DMS53 (cell line): Measurements from ENCODE around the gene EMX2.
"Not testable (repeated sequence)": the region's sequence is repeated elsewhere in the genome, so short reads cannot be mapped to it uniquely, and the experiment has no call there.

Experiments
- DNase-seq: peaks from one replicate; lab custom pipeline; 2025; lab: John Stamatoyannopoulos, UW

The EMX2 gene

GRCh38 chr10:117560942-117561341 lies 18.4 kb downstream of the EMX2 start:
- no peak for DNase-seq

- DNase-seq: no peak
Observed at GRCh38 chr10:117562220-117562619, 19.7 kb downstream of the EMX2 start.

- no peak for DNase-seq
Observed at GRCh38 chr10:117562896-117563737, 20.6 kb downstream of the EMX2 start.

DNA sequence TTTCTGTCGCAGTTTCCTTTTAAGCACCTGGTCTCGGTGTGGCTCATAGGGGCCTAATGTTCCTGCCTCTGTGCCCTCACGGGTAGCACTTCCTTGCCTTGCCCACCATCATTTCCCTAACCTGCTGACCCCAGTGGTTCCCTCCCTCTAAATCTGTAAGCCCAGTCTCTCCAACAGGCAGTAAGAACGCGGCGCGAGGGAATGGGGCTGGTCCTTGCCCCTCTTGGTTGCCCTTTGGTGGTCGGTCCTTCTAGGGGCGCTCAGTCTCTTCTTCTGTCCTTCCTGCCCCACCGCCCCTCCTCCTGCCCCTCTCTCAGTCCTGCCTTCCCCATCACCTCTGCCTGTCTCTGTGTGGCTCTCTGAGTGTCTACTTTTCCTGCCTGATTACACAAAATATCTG lies 21.2 kb downstream of the EMX2 start:
- DNase-seq: no peak

- DNase-seq: no peak
Observed at GRCh38 chr10:117565068-117565467, 22.5 kb downstream of the EMX2 start.

DNA sequence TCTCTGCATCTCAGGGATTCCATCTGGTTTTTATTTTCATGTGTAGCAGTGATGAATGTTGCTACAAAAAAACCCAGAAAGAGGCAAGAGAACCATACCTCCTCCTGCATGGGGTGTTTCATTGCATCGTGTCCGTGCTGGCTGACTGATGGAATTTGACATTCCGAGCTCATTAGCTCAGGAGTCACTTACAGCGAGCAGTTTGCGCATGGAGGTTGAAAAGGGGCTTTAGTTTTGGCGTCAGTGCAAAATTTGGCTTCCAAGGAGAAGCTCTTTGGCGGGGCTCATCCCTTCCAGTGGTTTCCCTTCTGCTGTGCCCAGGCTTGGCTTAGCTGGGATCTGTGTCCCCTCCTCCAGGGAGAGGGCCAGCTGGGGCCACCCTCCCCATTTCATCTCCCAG lies 25.8 kb downstream of the EMX2 start:
- DNase-seq: no peak

DNA sequence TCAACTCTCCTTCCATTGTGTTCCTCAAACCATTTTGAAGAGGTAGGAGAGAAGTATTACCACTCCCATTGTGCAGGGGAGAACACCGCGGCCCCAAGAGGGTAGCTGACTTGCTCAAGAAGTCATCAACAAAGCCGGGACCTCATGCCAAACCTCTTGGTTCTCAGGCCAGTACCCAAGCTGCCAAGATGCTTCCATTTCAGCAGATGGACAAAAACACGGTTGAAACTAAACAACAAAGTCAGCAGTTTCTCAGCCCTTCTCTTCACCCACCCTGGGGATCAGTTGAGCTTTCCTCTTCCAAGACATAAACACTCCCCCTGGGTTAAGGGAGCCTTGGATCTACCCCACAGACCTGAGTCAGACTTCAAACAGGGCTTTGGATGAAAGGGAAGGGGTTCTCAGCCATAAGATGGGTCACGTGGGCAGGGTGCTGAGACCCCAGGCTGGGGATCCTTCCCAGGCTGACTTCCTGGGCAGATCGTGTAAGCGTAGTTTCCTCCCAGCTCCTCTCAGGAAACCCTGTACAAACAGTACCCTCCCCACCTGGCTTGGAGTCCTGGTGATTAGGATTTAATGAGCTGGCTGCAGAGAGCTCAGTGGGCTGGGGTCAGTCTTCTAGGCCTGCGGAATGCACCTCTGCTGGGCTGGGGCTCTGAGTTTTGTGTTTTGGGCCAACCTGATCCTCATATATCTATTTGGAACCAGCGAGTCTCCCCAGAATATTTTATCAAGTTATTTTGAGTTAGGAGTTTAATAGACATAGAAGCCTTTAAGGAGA lies 27.3 kb downstream of the EMX2 start:
- no peak for DNase-seq

DNA sequence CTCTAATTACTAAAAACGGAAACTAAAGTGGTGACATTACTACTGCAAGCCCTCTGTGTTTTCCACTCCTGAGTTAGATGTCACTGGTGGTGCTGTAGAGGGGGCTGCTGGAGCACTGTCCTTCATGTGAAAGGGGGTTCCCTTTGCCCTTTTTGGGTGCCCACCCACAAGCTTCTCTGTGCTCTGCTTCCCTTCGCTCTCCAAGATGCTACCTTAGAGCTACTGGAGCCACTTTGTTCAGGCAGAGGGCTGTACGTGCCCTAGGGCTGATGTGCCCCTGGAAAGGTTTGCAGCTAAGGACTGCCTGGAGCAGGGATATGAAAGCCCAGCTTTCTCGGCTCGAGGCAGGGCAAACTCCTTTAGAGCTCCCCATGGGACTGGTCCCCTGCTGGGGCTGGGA lies 28.3 kb downstream of the EMX2 start:
- no peak for DNase-seq

DNA sequence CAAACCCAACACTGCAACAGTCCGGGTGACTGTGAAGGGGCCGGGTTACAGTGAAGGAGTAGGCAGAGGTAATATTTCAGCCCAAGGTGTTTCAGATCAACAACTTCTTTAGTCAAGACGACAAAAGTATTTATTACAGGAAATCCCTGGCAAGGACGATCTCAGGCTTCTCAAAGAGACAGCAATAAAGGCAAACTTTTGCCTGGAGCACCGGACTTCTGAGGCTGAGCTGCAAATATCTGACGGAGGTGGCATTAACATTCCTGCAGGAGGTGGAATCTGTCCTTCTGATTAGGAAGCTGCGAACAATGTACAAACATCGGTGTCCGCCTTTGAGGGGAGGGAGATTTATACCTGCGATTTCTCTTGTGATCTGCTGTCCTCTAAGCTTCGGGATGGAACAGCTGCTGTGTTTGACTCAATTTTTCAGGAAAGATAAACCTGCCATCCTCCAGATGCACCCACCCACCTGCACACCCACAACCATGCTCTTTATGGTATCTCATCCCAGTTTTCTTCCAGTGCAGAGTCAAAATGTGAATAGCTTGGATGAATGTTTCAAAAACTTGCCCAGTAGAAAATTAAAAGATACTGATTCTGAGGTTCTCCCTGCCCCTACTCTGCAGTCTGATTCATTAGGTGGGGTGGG lies 32.1 kb downstream of the EMX2 start:
- no peak for DNase-seq

DNA sequence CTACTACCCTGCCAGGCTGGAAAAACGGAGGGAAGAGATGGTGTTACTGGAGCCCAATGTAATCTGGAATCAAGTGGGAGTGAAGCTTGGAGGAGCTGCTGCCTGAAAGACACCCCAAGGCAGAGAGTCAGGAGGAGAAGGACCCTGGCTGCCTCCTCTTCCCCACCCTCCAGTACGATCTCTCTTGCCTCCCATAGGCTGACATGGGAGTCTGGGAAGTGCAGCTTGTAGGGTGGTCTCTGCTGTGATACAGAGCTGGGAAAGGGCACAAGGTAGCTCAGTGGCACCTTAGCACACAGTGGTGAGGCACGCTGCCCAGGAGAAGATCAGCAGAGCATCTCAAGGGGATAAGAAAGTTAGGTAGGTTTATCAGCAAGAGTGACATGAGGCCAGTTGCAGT lies 35.9 kb downstream of the EMX2 start:
- no peak for DNase-seq

DNA sequence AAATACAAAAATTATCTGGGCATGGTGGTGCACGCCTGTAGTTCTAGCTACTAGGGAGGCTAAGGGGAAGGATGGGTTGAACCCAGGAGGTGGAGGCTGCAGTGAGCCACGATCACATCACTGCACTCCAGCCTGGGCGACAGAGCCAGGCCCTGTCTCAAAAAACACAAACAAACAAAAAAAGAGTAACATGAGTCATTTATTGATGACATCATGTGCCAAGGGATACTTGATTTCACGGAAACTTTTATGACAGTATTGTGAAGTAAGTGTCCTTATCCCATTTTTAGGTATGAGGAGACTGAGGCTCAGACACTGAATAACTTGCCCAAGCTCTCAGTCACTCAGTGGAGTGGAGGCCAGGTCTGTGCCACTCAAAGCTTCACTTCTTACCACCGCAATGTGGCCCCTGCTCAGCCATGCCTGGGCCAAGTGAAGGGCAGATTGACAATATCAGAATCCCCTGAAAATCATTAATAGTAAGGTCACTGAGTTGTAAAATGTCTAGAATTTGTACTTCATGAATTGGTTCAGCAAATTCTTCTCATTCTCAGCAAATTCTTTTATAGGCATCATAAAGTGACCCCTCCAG lies 36.5 kb downstream of the EMX2 start:
- no peak for DNase-seq

GRCh38 chr10:117581961-117582360 lies 39.4 kb downstream of the EMX2 start:
- DNase-seq: no peak

DNA sequence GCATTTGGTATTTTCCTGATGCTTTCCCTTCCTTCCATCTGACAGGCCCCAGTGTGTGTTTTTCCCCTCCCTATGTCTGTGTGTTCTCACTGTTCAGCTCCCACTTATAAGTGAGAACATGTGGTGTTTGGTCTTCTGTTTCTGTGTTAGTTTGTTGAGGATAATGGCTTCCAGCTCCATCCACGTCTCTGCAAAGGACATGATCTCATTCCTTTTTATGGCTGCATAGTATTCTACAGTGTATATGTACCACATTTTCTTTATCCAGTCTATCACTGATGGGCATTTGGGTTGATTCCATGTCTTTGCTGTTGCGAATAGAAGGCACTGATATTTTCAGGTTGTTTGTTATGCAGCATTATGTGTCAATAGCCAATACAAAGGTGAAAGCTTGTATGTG lies 42.3 kb downstream of the EMX2 start:
- not testable (repeated sequence) for DNase-seq

DNA sequence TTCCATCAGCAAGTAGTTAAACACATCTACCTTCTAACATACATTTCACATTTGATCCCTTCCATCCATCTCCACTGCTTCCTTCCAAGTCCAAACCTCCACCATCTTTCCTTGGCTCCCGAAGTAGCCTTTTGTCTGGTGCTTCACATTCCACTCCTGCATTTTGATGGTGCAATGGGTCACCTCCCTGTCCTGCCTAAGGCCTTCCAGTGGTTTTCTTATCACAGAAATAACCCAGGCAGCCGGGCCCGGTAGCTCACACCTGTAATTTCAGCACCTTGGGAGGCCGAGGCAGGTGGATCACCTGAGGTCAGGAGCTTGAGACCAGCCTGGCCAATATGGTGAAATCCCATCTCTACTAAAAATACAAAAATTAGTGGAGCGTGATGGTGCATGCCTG lies 44.5 kb downstream of the EMX2 start:
- DNase-seq: no peak

- DNase-seq: no peak
Observed at GRCh38 chr10:117590101-117590875, 47.7 kb downstream of the EMX2 start.

GRCh38 chr10:117591043-117591442 lies 48.5 kb downstream of the EMX2 start:
- no peak for DNase-seq

DNA sequence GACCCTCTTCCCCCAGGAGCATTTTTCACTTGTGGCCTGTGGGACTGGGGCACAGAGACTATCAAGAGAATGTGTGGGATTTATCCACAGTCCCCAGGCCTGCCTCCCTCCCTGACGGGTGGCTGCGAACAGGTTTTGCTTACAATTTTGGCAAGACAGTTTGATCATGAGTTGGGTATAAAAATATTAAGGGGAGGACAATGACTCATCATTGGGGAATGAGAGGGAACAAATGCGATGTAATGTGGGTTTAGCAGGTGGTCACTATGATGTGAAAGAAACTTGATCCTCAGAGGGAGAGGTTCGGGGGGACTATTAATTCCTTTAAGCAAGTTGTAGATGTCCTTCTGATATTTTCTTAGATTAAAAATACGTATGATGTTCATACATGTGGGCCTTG lies 52.2 kb downstream of the EMX2 start:
- DNase-seq: no peak

GRCh38 chr10:117596706-117597105 lies 54.2 kb downstream of the EMX2 start:
- DNase-seq: no peak

DNA sequence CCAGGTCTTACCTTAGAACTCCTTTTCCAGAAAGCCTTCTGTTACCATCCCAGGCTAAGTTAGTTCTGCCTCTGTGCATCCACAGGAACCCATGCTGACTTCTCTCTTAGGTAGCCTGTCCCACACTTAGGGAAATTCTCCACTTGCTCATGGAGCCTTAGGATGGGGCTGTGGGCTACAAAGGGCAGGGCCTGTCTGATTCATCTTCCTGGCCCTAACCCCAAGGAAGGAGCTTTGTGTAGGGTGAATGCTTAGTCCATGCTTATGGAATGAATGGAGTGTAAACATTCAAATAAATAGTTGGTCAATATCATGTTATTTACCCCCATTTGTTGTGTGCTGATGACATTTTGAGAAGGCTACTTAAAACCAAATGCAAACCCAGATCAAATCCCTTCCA lies 54.7 kb downstream of the EMX2 start:
- no peak for DNase-seq
